ENCODE data around the gene TRAIP.

Gene TRAIP

DNA sequence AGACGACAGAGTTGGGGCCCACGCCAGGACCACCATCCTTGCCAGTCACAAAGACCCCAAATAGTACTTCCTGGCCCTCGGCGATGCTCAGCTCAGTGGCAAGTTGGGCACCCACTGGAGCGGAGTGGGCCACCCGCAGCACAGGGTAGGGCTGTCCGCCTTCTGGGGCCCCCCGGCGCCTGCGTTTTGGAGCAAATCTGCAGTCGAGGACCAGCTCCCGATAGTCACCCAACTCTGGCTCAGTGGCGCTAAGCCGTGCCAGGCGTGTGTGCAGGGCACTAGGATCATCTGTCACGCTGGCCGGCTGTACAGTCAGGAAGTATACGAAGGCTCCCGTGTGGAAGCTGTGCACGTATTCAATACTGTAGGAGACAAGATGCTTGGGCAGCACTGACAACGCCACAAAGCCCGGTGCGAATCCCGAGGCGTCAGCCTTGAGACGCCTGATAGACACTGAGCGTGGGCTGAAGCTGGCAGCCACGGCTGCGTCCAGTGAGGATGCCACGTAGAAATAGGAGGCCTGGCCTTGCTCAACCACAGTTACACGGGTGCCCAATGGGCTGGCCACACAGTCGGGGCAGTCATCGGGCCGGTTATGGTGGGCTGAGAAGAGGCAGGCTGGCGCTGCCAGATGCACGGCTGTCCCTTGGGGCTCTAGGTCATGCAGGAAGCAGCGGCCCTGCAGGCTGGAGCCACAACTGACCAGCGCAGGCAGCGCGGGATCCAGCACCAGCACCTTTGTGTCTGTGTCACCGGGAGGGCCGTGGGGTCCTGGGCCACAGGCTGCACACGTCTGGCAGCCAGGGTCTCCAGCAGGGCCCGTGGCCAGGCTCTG lies 46.4 kb upstream of the TRAIP start:
- no peak overlapping the region for H3K4me2 ChIP-seq (ENCODE audit: low read length)
- H4K20me1 ChIP-seq (ENCODE audit: insufficient read depth, low read length) = no peaks in the 10 kb centered on the region
- H3K9ac ChIP-seq (ENCODE audit: low read length) = no peak overlapping the region
- no peak overlapping the region for H3K27ac ChIP-seq (ENCODE audit: low read length)
- H3K36me3 ChIP-seq (replicated peaks; ENCODE audit: low read depth, low read length) = no peaks in the 10 kb centered on the region
- H3K4me3 ChIP-seq (ENCODE audit: low read length) = no peak overlapping the region
- H3K9me3 ChIP-seq (ENCODE audit: insufficient read depth, low read length) = no peaks in the 10 kb centered on the region
- no peaks in the 10 kb centered on the region for H3K27me3 ChIP-seq (ENCODE audit: low read depth, low read length)
- TF ChIP-seq, protein P1, sequence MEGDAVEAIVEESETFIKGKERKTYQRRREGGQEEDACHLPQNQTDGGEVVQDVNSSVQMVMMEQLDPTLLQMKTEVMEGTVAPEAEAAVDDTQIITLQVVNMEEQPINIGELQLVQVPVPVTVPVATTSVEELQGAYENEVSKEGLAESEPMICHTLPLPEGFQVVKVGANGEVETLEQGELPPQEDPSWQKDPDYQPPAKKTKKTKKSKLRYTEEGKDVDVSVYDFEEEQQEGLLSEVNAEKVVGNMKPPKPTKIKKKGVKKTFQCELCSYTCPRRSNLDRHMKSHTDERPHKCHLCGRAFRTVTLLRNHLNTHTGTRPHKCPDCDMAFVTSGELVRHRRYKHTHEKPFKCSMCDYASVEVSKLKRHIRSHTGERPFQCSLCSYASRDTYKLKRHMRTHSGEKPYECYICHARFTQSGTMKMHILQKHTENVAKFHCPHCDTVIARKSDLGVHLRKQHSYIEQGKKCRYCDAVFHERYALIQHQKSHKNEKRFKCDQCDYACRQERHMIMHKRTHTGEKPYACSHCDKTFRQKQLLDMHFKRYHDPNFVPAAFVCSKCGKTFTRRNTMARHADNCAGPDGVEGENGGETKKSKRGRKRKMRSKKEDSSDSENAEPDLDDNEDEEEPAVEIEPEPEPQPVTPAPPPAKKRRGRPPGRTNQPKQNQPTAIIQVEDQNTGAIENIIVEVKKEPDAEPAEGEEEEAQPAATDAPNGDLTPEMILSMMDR (IDR thresholded peaks at IDR 0.05; ENCODE audit: low read depth, low read length) = no peak
- no peak for TF ChIP-seq EZH2phosphoT487 (IDR thresholded peaks at IDR 0.05; ENCODE audit: low read depth)
- no peaks in the 10 kb centered on the region for H3K79me2 ChIP-seq (ENCODE audit: low read length)
- H3K4me1 ChIP-seq (ENCODE audit: low read length) = peaks cover 29% of the 10 kb centered on the region
- H2AFZ ChIP-seq (ENCODE audit: low read depth, low read length) = no peak overlapping the region

- H3K9ac ChIP-seq (ENCODE audit: low read length) = no peak overlapping the region
- H3K9me3 ChIP-seq (ENCODE audit: insufficient read depth, low read length) = no peaks in the 10 kb centered on the region
- H3K4me2 ChIP-seq (ENCODE audit: low read length) = no peak overlapping the region
- no peak overlapping the region for H2AFZ ChIP-seq (ENCODE audit: low read depth, low read length)
- no peaks in the 10 kb centered on the region for H4K20me1 ChIP-seq (ENCODE audit: insufficient read depth, low read length)
- H3K27ac ChIP-seq (ENCODE audit: low read length) = no peak overlapping the region
- no peaks in the 10 kb centered on the region for H3K79me2 ChIP-seq (ENCODE audit: low read length)
- peaks cover 29% of the 10 kb centered on the region for H3K4me1 ChIP-seq (ENCODE audit: low read length)
- no peaks in the 10 kb centered on the region for H3K27me3 ChIP-seq (ENCODE audit: low read depth, low read length)
- TF ChIP-seq, protein P1 (IDR thresholded peaks at IDR 0.05; ENCODE audit: low read depth, low read length) = no peak
- TF ChIP-seq EZH2phosphoT487 (IDR thresholded peaks at IDR 0.05; ENCODE audit: low read depth) = no peak
- no peaks in the 10 kb centered on the region for H3K36me3 ChIP-seq (replicated peaks; ENCODE audit: low read depth, low read length)
- H3K4me3 ChIP-seq (ENCODE audit: low read length) = no peak overlapping the region
Observed at GRCh38 chr3:49901366-49902339, 45.3 kb upstream of the TRAIP start.

- H3K9me3 ChIP-seq (ENCODE audit: insufficient read depth, low read length) = no peaks in the 10 kb centered on the region
- TF ChIP-seq EZH2phosphoT487 (IDR thresholded peaks at IDR 0.05; ENCODE audit: low read depth) = no peak
- TF ChIP-seq, protein P1 (IDR thresholded peaks at IDR 0.05; ENCODE audit: low read depth, low read length) = no peak
- H3K4me1 ChIP-seq (ENCODE audit: low read length) = peaks cover 18% of the 10 kb centered on the region
- no peak overlapping the region for H2AFZ ChIP-seq (ENCODE audit: low read depth, low read length)
- no peaks in the 10 kb centered on the region for H3K79me2 ChIP-seq (ENCODE audit: low read length)
- no peaks in the 10 kb centered on the region for H3K27me3 ChIP-seq (ENCODE audit: low read depth, low read length)
- H3K4me3 ChIP-seq (ENCODE audit: low read length) = no peak overlapping the region
- no peak overlapping the region for H3K27ac ChIP-seq (ENCODE audit: low read length)
- no peaks in the 10 kb centered on the region for H4K20me1 ChIP-seq (ENCODE audit: insufficient read depth, low read length)
- H3K36me3 ChIP-seq (replicated peaks; ENCODE audit: low read depth, low read length) = no peaks in the 10 kb centered on the region
- H3K9ac ChIP-seq (ENCODE audit: low read length) = no peak overlapping the region
- H3K4me2 ChIP-seq (ENCODE audit: low read length) = no peak overlapping the region
Observed at GRCh38 chr3:49900491-49901153, 44.3 kb upstream of the TRAIP start.
